C4-2B (cell line): ENCODE measurements around the gene SMIM14.
"Not testable (repeated sequence)": the region's sequence is repeated elsewhere in the genome, so short reads cannot be mapped to it uniquely, and the experiment has no call there.

Experiments
- ZFX ChIP-seq: fragments of 450-650 bp; IDR thresholded peaks from 2 replicates; pipeline ENCODE4 v1.6.1; 2017
- TF ChIP-seq, protein P1 (sequence below): fragments of 450-650 bp; conservative IDR thresholded peaks from 2 replicates; pipeline ENCODE4 v1.5.1; 2017; ENCODE audit warnings: mild to moderate bottlenecking

DNA sequence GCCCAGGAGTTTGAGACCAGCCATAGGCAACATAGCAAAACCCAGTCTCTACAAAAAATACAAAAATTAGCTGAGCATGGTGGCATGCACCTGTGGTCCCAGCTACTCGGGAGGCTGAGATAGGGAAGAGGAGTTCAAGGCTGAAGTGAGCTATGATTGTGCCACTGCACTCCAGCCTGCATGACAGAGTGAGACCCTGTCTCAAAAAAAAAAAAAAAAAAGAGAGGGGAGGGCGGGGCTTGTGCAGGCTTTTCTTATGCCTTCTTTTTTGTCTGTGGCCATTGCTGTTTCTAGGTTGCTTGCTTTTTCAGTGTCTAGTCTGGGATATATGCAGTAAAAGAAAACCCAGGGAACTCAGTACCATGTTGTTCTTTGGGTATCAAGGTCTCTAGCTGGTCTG lies 42.3 kb upstream of the SMIM14 start:
- TF ChIP-seq, protein P1, sequence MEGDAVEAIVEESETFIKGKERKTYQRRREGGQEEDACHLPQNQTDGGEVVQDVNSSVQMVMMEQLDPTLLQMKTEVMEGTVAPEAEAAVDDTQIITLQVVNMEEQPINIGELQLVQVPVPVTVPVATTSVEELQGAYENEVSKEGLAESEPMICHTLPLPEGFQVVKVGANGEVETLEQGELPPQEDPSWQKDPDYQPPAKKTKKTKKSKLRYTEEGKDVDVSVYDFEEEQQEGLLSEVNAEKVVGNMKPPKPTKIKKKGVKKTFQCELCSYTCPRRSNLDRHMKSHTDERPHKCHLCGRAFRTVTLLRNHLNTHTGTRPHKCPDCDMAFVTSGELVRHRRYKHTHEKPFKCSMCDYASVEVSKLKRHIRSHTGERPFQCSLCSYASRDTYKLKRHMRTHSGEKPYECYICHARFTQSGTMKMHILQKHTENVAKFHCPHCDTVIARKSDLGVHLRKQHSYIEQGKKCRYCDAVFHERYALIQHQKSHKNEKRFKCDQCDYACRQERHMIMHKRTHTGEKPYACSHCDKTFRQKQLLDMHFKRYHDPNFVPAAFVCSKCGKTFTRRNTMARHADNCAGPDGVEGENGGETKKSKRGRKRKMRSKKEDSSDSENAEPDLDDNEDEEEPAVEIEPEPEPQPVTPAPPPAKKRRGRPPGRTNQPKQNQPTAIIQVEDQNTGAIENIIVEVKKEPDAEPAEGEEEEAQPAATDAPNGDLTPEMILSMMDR = not testable (repeated sequence)
- TF ChIP-seq ZFX = not testable (repeated sequence)
